ENCODE data around the gene SOWAHA. TPM values are rescaled to one million over a fixed set of nuclear protein-coding genes. Genes with fewer than 3 reads are reported as not detected.

SOWAHA gene
- total RNA-seq, 1 experiment from 2014 or later, result not detected

DNA sequence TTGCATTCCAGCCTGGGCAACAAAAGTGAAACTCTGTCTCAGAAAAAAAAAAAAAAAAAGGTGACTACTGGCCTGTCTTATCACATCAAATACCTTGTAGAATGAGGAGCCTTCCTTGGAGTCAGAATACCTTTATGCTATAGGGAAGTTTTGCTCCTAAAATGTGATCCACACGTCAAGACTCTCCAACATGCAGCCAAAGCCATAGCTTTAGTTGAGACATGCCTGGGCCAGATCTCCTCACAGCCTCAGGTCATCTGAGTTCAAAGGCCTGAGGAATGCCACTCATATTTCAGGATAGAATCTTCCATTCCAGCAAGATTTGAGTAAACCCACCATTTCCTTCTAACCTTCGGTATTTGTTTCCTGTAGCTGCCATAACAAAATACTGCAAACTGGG is 13.7 kb upstream of the SOWAHA start:
- Histone ChIP-seq H3K9me3 (ENCODE audit: control insufficient read depth, insufficient read depth, low read depth, low read length) (no peaks in the 10 kb centered on the region), H3K4me1 (ENCODE audit: control insufficient read depth, insufficient read depth, low read length) (no peaks in the 10 kb centered on the region), H3K27me3 (ENCODE audit: control insufficient read depth, insufficient read depth, low read length) (no peaks in the 10 kb centered on the region; the same call in 1 of the 2 replicates), H3K4me3 (ENCODE audit: low read depth in 2 of 2, low read length in 2 of 2) (no peak overlapping the region), H3K27ac (ENCODE audit: low read length) (no peak overlapping the region), H3K36me3 (ENCODE audit: control insufficient read depth, insufficient read depth, low read length) (no peaks in the 10 kb centered on the region)
- intact Hi-C loops (cut with micrococcal nuclease; ENCODE audit: unreplicated experiment) (no loop called here), in situ Hi-C loops (cut with HindIII; ENCODE audit: low pct_unique_long_range_greater_than_20kb, low sequenced_read_pairs) (no loop called here)
- ATAC-seq, result no peak
- no peak for TF ChIP-seq CTCF (IDR thresholded peaks at IDR 0.05)
- TF ChIP-seq TCF7L2 (IDR thresholded peaks at IDR 0.05; ENCODE audit: low read depth, low read length), result no peak
- TF ChIP-seq REST (IDR thresholded peaks at IDR 0.05; ENCODE audit: insufficient read depth in 1 of 2, low read depth in 2 of 2, low read length in 1 of 2), result no peak
- no peak for TF ChIP-seq SIN3A (IDR thresholded peaks at IDR 0.05; ENCODE audit: borderline replicate concordance, insufficient read depth, low read depth, low read length)
- no peak for TF ChIP-seq POLR2AphosphoS5 (IDR thresholded peaks at IDR 0.05; ENCODE audit: low read depth, low read length)
- ChIA-PET POLR2A (interaction anchor here (0.6 kb wide), 1 partner anchor 428 kb away, joined by 15 read pairs; no protein-coding TSS in a partner anchor), CTCF (interaction anchor here (0.7 kb wide), 1 partner anchor 21 kb away, joined by 3 read pairs; no protein-coding TSS in a partner anchor)
- no TSS peak for BruUV-seq (replicated peaks)
- no peak for DNase-seq (ENCODE audit: low read depth, low spot score)

- in situ Hi-C loops (cut with HindIII; ENCODE audit: low pct_unique_long_range_greater_than_20kb, low sequenced_read_pairs), result no loop called here
Observed at GRCh38 chr5:132800545-132800944, 12.6 kb upstream of the SOWAHA start.

More at GRCh38 chr5:132800545-132800944, 12.6 kb upstream of the SOWAHA start:
- CTCF ChIA-PET, result interaction anchor here (1.2 kb wide), 1 partner anchor 19 kb away, joined by 4 read pairs; no protein-coding TSS in a partner anchor
- Histone ChIP-seq H3K27ac (ENCODE audit: low read length) (no peak overlapping the region), H3K4me1 (ENCODE audit: control insufficient read depth, insufficient read depth, low read length) (no peaks in the 10 kb centered on the region), H3K4me3 (ENCODE audit: low read depth in 2 of 2, low read length in 2 of 2) (no peak overlapping the region), H3K9me3 (ENCODE audit: control insufficient read depth, insufficient read depth, low read depth, low read length) (no peaks in the 10 kb centered on the region), H3K27me3 (ENCODE audit: control insufficient read depth, insufficient read depth, low read length) (no peaks in the 10 kb centered on the region; the same call in 1 of the 2 replicates), H3K36me3 (ENCODE audit: control insufficient read depth, insufficient read depth, low read length) (no peaks in the 10 kb centered on the region)
- no peak for TF ChIP-seq SIN3A (IDR thresholded peaks at IDR 0.05; ENCODE audit: borderline replicate concordance, insufficient read depth, low read depth, low read length)
- no peak for TF ChIP-seq TCF7L2 (IDR thresholded peaks at IDR 0.05; ENCODE audit: low read depth, low read length)
- no peak for TF ChIP-seq CTCF (IDR thresholded peaks at IDR 0.05)
- no peak for TF ChIP-seq REST (IDR thresholded peaks at IDR 0.05; ENCODE audit: insufficient read depth in 1 of 2, low read depth in 2 of 2, low read length in 1 of 2)
- TF ChIP-seq POLR2AphosphoS5 (IDR thresholded peaks at IDR 0.05; ENCODE audit: low read depth, low read length), result no peak
- BruUV-seq (replicated peaks), result no TSS peak
- intact Hi-C loops (cut with micrococcal nuclease; ENCODE audit: unreplicated experiment), result no loop called here
- POLR2A ChIA-PET, result no interaction called here
- no peak for ATAC-seq
- no peak for DNase-seq (ENCODE audit: low read depth, low spot score)

Data from Panc1 (cell line).